HK-2 (cell line): ENCODE data around the gene FASN.

Source experiments
- DNase-seq: peaks from one replicate; pipeline ENCODE4 v3.0.0-alpha.2; 2018; ENCODE audit not compliant: unreplicated experiment

Gene FASN

DNA sequence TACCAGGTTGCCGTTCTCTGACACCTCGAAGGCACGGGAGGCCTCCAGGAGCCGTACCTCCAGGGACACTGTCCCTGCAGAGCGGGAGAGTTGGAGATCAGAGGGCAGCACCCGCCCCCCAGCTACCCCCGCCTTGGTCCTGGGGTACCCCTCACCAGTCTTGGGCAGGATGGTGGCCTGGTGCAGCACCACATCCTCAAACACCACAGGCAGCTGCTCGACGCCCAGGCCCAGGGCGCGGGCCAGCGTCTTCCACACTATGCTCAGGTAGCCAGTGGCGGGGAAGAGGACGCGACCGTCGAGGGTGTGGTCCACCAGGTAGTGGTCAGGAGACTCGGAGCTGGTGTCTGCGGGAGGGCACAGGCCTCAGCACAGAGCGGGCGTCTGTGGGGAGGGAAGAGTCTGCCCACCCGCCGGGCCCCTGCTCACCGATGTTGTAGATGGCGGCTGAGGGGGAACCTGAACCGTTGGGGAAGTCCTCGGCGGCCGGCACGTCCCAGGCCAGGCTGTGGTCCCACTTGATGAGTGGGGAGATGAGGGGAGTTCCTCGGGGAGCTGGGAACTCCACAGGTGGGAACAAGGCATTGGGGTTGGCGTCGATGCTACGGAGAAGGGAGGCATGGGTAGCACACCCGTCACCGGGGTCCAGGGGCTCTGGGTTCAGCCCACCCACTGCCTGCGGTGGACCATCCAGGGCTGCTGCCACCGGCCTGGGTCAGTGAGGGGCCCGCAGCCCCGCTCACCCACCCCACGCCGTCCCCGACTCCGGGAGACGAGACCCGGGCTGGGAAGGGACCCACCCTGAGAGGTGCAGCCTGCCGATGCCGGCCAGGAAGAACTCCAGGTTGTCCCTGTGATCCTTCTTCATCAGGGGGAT lies 9.8 kb downstream of the FASN start:
- no peak for DNase-seq

DNA sequence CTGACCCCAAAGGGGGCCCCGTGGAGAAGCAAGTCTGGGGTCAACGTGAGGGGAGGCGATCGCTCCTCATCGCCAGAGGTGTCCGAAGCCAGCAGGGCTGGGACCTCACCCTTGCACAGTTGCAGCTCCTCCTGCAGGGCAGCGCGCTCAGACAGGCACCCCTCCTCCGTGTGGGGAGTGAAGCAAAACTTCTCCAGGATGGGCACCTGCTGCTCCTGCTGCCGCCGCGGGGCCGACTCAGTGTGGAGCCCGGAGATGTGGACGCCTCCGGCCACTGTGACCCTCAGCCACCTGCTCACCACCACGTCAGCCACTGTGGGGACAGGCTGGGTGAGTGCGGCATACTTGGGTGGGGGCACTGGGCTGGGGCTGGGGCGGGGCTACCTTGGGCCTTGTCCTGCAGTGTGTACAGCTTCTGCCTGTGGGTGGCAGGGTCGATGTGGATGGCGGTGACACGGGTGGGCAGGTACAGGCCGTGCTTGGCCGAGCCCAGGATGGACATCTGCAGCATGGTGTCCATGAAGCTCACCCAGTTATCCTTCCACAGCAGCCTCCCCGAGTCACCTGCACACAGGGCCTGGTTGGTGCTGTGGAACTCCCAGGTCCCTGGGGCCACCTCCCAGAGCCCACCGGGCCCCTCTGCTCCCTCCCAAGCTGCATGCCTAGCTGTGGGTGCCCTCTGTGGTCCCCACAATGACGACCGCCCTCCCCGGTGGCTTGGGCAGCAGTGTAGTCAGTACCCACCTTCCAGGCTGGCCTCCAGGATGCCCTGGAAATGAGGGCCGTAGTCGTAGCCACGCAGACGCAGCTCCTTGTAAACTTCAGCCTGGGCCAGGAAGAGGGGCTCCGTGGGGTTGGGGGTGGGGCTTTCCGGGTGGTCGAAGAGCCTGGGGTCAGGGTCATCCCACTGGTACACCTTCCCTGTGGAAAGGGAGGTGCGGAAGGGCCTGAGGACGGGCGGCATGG lies 10.8 kb downstream of the FASN start:
- DNase-seq: no peak

DNA sequence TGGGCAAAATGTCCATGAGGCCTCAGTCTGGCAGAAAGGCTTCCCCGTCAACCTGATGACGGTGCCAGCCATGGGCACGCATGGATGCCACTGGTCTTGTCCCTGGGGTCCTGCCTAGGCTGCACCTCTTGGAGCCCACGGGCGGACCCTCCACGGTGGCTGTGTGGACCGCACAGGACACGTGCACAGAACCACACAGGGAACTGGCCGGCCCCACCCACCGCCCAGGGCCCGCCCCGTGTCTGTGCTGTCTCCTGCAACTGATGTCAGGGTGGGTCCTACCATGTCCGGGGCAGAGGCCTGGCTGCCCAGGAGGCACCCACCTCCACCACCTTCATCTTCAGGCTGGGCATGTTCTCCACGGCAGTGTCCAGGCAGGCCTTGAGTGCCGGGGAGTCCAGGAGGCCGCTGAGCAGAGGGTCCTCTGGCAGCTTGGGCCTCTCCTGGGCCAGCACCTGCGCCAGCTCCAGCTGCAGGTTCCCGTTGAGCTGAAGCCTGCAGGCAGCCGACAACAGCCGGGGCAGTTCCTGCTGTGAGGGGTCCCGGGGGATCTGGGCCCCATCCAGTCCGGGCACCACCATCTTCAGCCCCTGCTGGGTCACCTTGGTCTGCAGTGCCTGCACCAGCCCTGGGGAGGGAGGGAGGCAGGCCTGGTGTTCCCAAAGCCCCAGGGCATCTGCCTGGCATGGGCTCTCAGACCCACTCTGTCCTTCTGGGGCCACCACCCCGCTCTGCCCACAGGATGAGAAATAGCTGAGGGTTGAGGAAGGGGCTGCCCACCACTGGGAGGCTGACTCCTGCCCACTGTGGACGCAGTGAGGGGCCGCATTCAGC lies 11.9 kb downstream of the FASN start:
- DNase-seq: no peak

DNA sequence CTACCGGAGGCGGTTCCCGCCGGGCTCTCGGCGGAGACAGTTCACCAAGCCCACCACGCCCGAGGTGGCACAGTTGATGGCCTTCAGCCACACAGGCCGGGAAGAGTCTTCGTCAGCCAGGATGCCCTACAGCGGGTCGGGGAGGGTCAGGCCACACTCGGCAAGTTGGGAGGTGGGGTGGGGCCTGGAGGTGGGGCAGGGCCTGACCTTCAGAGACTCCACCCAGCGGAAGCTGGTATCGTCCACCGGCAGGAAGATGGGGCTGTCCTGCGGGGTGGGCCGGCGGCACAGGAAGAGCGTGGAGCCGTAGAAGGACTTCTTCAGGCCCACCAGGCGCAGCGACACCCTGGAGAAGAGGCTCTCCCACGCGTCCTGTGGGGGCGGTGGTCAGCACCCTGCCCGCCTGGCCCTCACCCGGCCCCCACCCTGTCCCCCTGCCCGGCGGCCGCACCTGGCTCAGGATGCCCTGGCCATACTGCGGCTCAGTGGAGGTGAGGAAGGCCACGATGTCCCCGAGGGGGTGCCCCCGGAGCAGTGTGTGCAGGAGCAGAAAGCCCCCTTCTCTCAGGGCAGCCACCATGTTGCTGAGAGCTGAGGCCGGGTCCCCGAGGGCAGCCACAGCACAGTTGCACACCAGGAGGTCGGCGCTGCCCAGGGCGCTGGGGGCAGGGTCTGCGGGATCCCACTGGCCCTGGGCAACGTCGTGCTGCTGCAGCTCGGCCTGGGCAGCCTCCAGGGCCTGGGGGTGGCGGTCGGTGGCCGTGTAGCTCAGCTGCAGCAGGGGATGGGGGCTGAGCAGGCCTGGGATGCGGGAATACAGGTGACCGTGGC lies 12.8 kb downstream of the FASN start:
- DNase-seq: no peak

DNA sequence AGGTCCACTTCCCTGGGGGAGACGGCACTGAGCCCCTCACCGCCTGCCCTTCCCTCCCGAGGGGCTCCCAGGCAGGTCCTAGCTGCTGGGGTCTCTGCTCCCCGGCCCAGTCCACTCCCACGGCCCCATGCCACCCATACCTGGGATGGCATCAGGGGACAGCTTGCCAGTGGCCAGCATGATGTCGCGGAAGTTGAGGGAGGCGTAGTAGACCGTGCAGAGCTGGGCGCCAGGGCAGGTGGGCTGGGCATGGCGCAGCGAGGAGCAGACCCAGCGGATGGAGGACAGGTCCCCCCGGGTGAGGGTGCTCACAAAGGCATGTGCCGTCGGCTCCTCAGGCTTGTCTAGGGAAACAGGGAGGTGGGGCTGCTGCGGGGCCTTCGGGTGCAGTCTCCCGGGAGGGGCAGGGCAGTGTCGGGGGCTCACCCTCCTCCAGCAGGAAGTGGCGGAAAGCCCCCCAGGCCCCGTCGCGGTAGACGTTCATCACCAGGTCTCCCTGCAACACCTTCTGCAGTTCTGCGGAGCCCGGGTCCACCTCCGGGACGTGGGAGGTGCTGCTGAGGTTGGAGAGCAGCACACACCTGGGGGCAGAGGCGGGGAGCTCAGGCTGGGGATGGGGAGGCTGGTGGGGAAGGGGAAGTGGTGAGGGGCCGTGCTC lies 13.5 kb downstream of the FASN start:
- DNase-seq: no peak

DNA sequence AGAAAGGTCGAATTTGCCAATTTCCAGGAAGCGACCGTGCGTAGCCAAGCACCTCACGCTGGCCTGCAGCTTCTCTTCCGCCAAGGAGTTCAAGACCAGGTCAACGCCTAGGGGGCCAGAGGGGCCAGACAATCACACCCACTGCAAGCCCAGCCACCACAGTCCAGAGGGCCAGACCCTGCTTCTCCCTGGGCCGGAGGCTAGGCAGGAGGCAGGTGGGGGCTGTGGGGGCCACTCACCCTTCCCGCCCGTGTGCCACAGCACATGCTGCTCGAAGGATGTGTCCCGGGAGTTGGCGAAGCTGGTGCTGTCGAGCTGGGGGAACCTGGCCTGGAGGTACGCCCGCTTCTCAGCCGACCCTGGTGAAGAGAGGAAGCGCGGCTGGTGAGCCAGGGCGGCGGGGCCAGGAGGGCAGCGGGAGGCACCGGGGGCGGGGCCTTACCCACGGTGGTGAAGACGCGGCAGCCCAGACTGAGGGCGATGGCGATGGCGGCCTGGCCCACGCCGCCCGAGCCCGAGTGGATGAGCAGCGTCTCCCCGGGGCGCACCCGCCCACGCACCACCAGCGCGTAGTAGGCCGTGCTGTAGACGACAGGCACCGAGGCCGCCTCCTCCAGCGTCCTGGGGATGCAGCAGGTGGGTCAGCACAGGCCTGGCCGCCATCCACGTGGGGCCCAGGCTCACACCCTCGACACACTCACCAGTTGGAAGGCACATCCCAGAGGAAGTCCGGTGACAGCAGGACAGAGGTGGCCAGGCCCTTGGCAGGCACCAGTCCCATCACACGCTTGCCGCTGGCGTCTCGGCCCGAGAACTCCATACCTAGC lies 14.3 kb downstream of the FASN start:
- no peak for DNase-seq

DNA sequence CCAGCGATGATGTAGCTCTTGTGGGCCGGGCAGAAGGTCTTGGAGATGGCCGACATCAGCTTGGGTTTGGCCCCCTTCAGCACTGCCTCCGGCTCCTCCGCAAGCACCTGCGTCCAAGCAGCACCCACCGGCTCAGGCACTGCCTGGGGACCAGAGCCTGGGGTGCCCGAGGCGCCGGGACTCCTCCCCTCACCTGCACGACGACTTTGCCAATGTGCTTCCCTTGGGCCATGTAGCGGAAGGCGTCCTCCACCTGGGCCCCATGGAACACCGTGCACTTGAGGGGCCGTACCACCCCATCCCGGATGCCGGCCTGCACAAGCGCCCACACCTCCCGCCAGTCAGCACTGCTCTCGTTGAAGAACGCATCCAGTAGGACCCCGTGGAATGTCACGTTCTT lies 15.0 kb downstream of the FASN start:
- no peak for DNase-seq

DNA sequence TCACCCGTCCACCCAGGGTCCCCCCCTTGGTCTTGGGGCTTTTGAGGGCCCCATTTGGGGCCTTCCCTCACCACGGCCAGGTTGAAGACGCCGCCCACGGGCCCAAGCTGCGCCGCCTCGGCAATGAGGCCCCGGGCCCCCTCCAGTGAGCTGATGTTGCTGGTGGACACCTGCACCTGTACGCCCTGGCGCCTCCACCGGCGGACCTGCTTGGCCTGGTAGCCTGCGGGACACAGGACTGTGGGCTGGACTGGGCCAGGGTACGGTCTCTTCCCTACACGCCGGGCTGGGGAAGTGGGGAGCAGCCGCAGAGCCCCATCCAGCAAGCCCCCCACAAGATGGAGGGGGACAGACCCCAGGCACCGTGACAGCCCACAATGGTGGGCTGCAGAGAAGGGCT lies 15.6 kb downstream of the FASN start:
- no peak for DNase-seq

DNA sequence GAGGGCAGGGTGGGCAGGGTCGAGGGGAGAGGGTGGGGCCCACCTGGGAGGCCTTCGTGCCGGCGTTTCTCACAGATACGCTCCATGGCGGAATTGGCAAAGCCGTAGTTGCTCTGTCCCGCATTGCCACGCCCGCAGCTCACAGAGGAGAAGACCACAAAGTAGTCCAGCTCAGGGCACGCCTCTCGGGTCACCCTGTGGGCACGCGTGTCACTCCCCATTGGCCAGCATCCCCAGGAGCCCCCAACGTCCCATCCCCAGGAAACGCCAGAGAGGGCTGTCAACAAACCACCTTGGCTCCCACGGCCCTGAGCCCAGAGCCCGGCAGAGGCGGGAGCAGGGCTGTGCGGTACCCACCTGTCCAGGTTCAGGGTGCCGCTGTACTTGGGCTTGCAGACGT lies 16.1 kb downstream of the FASN start:
- DNase-seq: no peak

DNA sequence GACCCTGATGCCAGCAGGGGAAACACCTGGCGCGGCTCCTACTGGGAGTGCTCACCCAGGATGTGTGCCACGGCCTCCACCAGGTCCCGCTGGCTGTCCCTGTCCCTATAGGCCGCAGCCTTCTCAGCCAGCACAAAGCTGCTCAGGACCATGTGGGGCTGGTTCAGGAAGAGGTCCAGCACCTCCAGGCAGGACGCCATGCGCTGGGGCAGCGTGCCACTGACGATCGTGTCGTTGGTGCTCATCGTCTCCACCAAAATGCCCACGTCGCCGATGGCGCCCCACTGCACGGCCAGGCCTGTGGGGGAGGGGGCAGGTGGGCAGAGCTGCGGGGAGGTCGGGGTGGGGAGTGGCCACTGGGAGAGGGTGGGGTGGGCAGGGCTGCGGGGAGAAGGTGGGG lies 16.5 kb downstream of the FASN start:
- DNase-seq: no peak

DNA sequence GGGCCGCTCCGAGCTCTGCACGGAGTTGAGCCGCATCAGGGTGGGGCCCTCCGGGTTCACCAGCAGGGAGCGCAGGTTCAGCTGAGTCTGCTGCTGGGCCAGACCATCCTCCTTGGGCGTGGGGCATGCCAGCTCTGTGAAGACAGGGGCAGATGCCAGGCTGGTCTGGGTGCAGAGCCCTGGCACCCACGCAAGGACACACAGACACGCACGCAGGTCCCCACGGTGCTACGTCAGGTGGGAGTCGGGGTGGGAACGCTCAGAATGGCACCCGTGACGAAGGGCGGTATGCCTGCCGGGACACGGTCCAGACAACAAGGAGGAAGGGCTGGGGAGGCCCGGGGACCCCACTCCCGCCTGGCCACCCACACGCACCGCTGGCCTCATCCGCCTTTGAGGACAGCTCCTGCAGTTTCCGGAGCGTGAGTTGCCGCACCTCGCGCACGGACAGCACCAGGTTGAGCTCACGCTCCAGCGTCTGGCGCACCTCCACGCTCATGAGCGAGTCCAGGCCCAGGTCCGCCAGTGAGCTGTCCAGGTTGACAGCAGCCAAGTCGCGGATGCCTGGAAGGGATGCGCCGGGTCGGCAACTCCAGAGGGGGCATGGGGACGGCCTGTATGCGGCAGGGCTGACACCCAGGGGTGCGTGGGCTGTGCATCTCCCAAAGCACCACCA lies 17.1 kb downstream of the FASN start:
- DNase-seq: no peak

DNA sequence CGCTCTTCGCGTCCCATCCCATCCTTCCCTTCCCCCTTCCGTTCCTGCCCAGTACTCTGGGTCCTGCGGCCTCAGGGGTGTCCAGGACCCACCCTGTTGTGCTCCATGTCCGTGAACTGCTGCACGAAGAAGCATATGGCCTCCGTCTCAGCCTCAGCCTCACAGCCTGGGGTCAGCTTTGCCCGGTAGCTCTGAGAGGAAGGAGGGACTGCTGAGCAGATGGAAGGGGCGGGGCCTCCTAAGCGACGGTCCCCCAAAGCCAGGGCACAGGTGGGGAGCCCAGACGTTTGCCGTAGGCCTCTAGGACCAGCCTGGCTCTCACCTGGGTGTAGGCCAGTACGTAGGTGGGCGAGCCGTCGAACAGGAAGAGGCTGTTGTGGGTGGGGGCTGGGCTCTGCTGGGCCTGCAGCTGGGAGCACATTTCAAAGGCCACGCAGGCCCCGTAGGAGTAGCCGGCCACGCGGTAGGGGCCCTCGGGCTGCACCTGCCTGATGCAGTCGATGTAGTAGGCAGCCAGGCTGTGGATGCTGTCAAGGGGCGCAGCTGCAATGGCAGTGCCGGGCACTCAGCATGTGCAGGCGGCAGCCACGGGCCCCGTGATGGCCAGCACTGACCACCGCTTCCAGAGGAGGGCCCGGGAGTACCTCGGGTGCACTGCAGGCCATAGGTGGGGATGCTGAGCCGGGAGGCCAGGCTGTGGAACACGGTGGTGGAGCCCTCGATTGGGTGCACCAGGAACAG lies 17.8 kb downstream of the FASN start:
- no peak for DNase-seq

DNA sequence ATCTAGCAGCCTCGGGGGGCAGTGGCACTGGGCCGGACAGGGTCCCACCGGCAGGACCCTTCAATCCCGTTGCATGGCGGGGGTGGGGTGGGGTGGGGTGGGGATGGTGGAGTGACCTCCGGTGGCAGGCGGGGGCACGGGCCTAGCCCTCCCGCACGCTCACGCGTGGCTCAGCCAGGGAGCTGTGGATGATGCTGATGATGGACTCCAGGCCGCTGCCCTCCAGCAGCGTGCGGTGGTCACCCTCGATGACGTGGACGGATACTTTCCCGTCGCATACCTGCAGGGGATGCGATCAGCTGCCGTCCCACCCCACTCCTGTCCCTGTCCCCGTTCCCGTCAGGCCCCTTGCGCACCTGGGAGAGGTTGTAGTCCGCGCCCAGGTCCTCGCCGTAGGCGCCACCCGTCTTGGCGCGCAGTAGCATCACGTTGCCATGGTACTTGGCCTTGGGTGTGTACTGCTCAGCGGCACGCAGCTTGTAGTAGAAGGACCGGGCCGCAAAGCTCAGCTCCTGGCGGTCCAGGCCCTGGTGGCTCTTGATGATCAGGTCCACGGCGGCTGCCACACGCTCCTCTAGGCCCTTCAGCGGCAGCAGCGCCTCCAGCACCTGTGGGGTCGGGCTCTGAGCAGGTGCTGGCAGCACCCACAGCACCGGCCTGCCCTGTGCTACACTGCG lies 18.9 kb downstream of the FASN start:
- no peak for DNase-seq

DNA sequence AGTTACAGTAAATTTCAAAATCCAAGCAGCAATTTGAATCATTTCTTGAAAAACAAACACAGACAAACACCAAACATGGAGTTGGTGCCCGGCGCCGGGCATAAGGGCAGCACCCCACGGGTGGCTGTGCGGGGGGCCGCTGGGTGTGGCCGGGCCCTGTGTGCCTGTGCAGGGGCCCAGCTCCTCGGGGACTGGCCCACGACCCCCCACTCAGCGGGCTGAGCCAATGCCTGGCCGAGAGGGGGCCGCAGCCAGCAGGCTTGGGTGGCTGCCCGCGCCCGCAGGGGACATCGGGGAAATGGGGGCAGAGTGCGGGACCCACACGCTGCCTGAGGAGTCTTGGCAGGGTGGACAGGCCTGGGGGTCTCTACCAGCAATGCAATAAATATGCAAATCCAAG lies 19.6 kb downstream of the FASN start:
- no peak for DNase-seq

DNA sequence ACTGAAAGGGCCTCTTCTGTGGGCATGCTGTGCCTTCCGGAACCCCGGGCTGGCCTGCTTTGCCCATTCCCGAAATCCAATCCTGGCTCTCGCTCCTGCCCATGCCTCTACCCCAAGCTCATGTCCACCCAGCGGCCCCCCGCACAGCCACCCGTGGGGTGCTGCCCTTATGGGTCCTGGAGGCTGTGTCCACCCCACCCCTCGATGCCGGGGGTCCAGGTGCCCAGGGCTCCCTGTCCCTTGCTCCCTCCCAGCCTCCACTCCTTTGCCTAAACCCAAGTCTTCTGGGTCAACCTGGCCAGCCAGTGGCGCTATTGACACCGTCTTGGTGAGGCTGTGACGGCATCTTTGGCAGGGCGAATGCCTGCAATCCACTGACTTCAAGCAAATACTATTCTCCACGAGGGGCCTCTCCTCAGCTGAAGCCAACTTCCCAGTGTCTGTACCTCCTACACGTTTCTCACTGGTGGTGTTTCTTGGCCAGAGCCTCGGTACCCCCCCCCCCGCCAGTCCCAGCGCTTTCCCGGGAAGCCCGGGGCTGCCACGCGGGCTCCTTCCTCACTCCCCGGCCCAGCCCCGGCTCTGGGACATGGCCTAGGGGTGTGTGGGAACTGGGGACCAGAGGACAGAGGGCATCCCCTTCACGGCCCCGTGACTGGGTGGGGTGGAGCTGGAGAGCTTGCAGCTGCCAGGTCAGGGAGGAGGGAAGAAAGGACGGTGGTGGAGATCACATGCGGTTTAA lies 20.2 kb downstream of the FASN start:
- no peak for DNase-seq

DNA sequence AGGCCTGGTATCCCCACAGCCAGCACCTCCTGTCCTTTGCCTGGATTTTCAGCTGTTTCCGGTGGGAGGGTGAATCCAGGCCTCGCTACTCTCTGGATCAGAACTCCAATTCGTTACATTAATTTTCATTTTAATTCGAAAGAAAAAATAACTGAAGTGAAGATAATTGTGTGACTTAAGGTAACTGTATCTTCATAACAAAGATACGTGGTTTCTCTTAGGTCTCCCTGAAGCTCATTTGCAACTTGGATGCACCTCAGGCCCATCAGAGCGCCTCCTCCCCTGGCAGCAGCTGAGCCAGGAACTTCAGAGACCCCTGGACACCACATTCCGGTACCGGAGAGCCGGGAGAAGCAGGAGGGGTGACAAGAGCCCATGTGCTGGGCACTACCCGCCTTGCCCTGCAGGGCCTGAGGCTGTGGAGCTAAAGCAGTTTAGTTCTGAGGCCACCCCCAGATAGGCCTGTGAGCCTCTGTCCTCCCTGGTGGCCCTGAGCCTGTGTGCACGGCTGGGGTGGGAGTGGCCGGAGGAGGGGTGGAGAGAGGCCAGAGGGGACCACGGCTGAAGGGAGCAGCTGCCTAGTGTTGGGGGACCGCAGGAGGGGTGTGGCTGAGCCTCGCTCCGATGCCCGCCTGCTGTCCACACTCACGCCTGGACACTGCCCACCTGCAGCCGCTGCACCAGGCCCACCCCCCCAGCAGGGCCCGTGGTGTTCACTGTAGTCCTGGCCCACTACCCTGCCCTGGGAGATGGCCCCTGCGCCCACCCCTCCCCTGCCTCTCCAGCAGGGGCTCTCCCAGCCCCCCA lies 21.0 kb downstream of the FASN start:
- DNase-seq: no peak
